Hematopoietic multipotent progenitor cell treated with erythropoietin and hydrocortisone succinate and interleukin-3 and kit ligand, for 4 days (in vitro differentiated cells): Measurements from ENCODE around the gene INTS2.
A peak's percentile ranks its signal among the peaks of the same experiment; 100 is the strongest.
"Not testable (repeated sequence)": the region's sequence is repeated elsewhere in the genome, so short reads cannot be mapped to it uniquely, and the experiment has no call there.

Experiments used
- DNase-seq: peaks from one replicate; pipeline ENCODE4 v3.0.0-alpha.2; 2015

The INTS2 gene

GRCh38 chr17:61895391-61895790 lies 32.4 kb downstream of the INTS2 start:
- DNase-seq, result no peak

- DNase-seq, result not testable (repeated sequence)
These were observed 33.5 kb downstream of the INTS2 start for GRCh38 chr17:61894310-61894709.

DNA sequence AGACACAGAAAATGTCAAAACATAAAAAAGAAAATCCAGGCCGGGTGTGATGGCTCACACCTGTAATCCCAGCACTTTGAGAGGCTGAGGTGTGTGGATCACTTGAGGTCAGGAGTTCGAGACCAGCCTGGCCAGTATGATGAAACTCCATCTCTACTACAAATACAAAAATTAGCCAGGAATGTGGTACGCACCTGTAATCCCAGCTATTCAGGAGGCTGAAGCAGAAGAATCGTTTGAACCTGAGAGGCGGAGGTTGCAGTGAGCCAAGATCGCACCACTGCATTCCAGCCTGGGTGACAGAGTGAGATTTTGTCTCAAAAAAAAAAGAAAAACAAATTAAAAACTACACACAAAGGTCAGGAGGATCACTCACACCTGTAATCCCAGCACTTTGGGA lies 40.0 kb downstream of the INTS2 start:
- not testable (repeated sequence) for DNase-seq

GRCh38 chr17:61885865-61886264 lies 41.9 kb downstream of the INTS2 start:
- not testable (repeated sequence) for DNase-seq

DNA sequence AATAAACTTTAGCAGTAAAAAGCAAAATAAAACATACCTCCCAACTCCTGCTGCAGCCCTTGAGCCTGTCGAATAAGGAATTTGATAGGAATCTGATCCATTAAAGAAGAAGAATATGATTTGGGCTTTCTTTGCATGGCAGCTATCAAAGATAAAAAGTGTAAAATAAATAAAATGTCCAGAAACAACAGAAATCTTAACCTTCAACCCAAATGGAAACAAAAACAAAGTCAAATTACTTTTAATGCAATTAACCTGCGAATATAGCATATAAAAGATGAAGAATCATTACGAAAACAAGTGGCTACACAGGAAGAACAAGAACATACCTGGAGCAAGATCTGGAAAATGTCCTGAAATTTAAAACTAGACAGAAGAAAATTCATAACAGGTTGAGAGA lies 42.9 kb downstream of the INTS2 start:
- DNase-seq, result no peak

DNA sequence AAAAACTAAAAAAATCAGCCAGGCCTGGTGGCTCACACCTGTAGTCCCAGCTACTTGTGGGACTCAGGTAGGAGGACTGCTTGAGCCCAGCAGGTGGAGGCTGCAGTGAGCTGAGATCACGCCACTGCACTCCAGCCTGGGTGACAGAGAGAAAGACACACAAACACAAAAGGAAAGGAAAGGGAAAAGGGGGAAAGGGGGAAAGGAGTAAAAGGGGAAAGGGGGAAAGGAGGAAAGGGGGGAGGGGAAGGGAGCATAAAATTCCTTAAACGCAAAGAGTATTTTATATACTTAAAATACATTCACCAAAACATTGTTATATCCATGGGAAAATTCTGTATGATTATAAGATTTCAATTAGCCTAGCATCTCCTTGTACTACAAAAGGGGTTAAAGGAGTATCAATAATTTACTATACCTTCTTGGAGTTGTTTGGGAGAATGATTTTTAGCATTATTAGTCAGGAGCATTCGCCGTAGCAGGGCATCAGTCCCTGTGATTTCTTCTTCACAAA lies 47.1 kb downstream of the INTS2 start:
- DNase-seq, result no peak

- DNase-seq, result no peak
These were observed 48.7 kb downstream of the INTS2 start for GRCh38 chr17:61878984-61879612.

DNA sequence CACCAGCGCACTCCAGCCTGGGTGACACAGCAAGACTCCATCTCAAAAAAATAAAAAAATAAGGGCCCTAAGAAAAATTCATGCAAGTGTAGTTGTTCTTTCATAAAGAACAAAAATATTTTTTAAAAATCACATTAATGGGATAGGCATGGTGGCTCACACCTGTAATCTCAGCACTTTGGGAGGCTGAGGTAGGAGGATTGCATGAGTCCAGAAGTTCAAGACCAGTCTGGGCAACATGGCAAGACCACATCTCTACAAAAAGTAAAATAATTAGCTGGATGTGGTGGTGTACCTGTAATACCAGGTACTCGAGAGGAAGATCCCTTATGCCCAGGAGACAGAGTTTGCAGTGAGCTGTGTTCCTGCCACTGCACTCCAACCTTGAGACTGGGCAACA lies 49.3 kb downstream of the INTS2 start:
- DNase-seq, result no peak

DNA sequence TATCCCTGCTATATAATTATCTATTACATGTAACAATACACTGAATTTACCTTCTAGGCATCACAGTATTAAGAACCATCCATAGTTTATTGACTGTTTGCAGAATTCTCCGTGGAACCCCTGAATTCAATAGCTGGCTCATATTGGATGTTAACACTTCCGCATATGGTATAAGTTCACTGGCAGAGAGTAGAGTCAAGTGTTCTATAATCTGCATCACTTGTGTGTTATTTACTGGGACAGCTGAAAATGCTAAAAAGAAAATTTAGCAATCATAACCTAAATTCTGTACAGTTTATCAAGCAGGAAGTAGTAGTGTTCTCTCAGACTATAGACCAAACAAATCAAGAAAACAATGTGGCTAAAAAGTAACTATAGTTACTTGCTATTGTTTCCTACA lies 49.9 kb downstream of the INTS2 start:
- DNase-seq, result no peak

DNA sequence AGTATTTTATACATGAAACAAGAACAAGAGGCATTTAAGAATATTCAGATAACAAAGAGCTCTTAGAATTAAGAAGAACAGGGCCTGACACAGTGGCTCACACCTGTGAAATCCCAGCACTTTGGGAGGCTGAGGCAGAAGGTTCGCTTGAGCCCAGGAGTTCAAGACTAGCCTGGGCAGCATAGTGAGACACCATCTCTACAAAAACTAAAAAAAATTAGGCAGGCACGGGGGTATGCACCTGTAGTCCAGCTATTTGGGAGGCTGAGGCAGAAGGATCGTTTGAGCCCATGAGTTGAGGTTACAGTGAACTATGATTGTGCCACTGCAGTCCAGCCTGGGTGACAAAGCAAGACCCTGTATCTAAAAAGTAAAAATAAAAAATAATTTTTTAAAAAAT lies 52.0 kb downstream of the INTS2 start:
- no peak for DNase-seq

GRCh38 chr17:61875285-61875684 lies 52.5 kb downstream of the INTS2 start:
- DNase-seq, result no peak

DNA sequence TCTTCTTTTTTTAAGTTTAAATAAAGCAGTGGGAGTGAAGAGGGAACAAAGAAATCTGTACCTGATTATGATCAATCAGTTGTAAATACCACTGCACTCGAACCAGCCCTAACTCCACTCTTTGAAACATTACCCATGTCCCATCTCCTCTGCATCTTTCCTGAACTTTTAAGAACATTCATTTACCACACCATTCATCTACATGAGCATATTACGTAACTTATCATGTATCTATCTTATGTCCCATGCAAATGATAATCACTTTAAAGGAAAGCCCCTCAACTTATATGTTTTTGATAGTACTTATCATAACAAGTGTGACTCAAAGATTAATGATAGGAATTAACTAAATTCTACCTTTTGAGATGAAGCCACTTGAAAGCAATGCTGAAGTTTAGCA lies 53.7 kb downstream of the INTS2 start:
- DNase-seq, result no peak

DNA sequence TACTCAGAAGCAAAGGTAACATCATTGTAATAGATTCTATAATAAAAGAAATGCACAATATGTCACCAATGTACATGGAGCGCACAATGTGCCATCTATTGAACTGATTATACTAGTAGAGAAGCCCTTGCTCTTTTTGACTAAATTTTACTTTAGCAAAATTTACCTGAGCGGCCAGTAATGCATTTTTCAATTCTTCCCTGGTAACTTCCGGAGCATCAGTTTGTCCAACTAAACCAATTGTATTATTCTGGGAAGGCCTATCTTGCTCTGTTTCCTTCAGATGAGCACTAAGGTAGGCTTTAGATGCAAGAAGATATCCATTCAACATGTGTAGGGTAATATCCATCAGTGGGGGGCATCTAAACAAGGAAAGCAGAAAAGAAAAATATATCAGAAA lies 55.7 kb downstream of the INTS2 start:
- no peak for DNase-seq

GRCh38 chr17:61869138-61869537 lies 58.6 kb downstream of the INTS2 start:
- no peak for DNase-seq

- DNase-seq, result no peak
These were observed 59.7 kb downstream of the INTS2 start for GRCh38 chr17:61868074-61868473.

GRCh38 chr17:61867033-61867432 lies 60.7 kb downstream of the INTS2 start:
- no peak for DNase-seq

DNA sequence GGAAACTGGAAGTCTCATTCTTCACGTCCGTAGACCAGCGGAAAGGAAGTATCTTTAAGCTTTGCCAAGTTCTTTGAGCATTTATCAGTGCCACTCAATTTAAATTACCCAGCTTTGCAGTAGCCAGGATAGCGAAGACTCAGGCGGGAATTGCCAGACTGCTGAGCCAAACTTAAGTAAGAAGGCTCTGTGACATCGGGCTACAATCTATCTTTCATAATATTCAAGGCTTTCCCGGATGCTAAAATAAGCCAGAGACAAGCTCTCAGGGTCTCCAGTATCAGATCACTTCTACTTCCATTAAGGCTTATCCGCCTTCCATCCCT lies 64.0 kb downstream of the INTS2 start:
- no peak for DNase-seq

GRCh38 chr17:61862975-61863800 lies 64.6 kb downstream of the INTS2 start, which contains the start of gene BRIP1:
BRIP1 (minus strand) TSS chr17:61863528; CDS start chr17:61861539, 1,989 bp downstream.
- peak; percentile 99 for DNase-seq

- DNase-seq, result peak; percentile 12
These were observed 65.6 kb downstream of the INTS2 start for GRCh38 chr17:61862105-61862574.

GRCh38 chr17:61860397-61860796 lies 67.4 kb downstream of the INTS2 start:
- not testable (repeated sequence) for DNase-seq

DNA sequence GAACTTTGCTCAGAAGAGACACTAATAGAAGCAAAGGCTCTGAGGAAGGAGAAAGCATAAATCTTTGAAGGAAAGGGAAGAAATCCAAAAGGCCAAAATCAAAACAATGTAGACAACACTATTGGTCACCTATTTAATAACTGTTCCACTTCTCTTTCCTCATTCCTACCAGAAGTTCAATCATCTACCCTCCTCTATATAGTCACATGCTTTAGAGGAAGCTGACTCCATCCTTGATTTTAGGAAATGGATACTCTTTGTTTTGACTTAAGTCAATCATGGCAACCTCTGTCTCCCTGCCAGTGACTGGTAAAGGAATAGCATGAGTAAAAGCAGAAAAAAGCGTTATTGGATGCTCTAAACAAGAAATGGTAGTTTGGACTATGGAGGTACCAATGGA lies 71.7 kb downstream of the INTS2 start:
- DNase-seq, result no peak

DNA sequence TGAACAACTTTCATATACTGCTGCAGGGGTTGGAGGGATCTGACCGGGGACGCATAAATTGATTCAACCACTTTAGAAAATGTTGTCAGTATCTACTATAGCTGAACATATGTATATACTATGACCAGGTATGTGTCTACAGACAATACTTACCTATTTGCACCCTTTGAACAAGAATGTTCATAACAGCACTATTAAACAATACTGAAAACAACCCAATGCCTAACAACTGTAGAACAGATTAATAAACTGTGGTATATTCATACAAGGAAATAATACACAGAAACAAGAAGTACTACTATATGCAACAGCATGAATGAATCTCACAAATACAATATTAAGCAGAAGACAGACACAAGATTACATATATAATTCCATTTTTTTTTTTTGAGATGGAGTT lies 74.9 kb downstream of the INTS2 start:
- DNase-seq, result no peak

- DNase-seq, result no peak
These were observed 78.1 kb downstream of the INTS2 start for GRCh38 chr17:61849674-61850073.

- no peak for DNase-seq
These were observed 78.9 kb downstream of the INTS2 start for GRCh38 chr17:61848896-61849295.
